Endothelial cell of umbilical vein (primary cell): ENCODE data around the gene ABHD4. TPM values are rescaled to one million over a fixed set of nuclear protein-coding genes. Genes with fewer than 3 reads are reported as not detected.

Source experiments
- BruUV-seq: library from RNA; stranded (reverse); fragments of 400-500 nt; replicated peaks from 2 replicates; lab custom pipeline; 2021; lab: Mats Ljungman, UMichigan
- CTCF ChIA-PET: fragments of 300-600, 350-600 bp; sonication (Branson Sonifier 250); formaldehyde crosslinking; loops from one replicate; lab custom pipeline; 2021; ENCODE audit warnings: antibody characterized with exemption, inconsistent platforms; lab: Charles Lee
- POLR2A ChIA-PET: fragments of 300-600, 350-600 bp; sonication (Branson Sonifier 250); formaldehyde crosslinking; loops from one replicate; lab custom pipeline; 2021; ENCODE audit warnings: antibody characterized with exemption, inconsistent platforms; lab: Charles Lee
- DNase-seq: peaks from one replicate; pipeline ENCODE4 v3.0.0-alpha.2; 2011; ENCODE audit warnings: low read depth, low spot score
- FAIRE-seq: peaks from 2 replicates; lab custom pipeline; 2011; peaks lifted over from hg19 to GRCh38; lab: Jason Lieb, UNC
- H2AFZ ChIP-seq: 2 replicates; pipeline ENCODE4 v1.6.0; 2012; ENCODE audit warnings: low read depth, low read length, control low read depth, inconsistent platforms
- H3K27ac ChIP-seq: 2 replicates; pipeline ENCODE4 v1.5.1; 2011; ENCODE audit warnings: low read depth, mild to moderate bottlenecking, control low read depth, low read length, moderate library complexity; ENCODE audit not compliant: insufficient read depth
- H3K27me3 ChIP-seq, 2 experiments: 2 replicates each; pipeline versions ENCODE4 v1.6.0 to v1.6.1; 2011; ENCODE audit warnings: low read length in 2 of 2, mixed read lengths in 1 of 2; ENCODE audit not compliant: control insufficient read depth in 2 of 2, insufficient read depth in 2 of 2
- H3K36me3 ChIP-seq, 2 experiments: 2 replicates in 1 of 2; 3 replicates in 1 of 2; pipeline ENCODE4 v1.5.1; 2011; ENCODE audit warnings: low read length in 2 of 2, mild to moderate bottlenecking in 1 of 2, moderate library complexity in 1 of 2; ENCODE audit not compliant: control insufficient read depth in 2 of 2, insufficient read depth in 2 of 2; ENCODE audit errors: extremely low read depth in 1 of 2
- H3K4me1 ChIP-seq: 3 replicates; pipeline ENCODE4 v1.5.1; 2011; ENCODE audit warnings: mild to moderate bottlenecking, low read length; ENCODE audit not compliant: control insufficient read depth, insufficient read depth; ENCODE audit errors: extremely low read depth
- H3K4me2 ChIP-seq: 2 replicates; pipeline ENCODE4 v1.6.1; 2011; ENCODE audit warnings: low read length, control low read depth, mixed read lengths; ENCODE audit not compliant: insufficient read depth
- H3K4me3 ChIP-seq, 3 experiments: fragments of 200-600 bp in 1 of 3; sonication (generic), shearing (Covaris generic) in 1 of 3; replicated peaks in 1 of 3; 2 replicates each; pipeline ENCODE4 v1.5.1; 2011 to 2016; ENCODE audit warnings: control low read depth in 3 of 3, low read length in 3 of 3, mild to moderate bottlenecking in 2 of 3, inconsistent platforms in 1 of 3, low read depth in 1 of 3, moderate library complexity in 1 of 3; ENCODE audit not compliant: insufficient read depth in 1 of 3
- H3K79me2 ChIP-seq: 2 replicates; pipeline ENCODE4 v1.6.0; 2012; ENCODE audit warnings: low read length, inconsistent platforms; ENCODE audit not compliant: control insufficient read depth, insufficient read depth
- H3K9ac ChIP-seq: replicated peaks from 2 replicates; pipeline ENCODE3; 2011; ENCODE audit warnings: low read length, control low read depth; ENCODE audit not compliant: insufficient read depth; ENCODE audit errors: extremely low read depth
- H3K9me1 ChIP-seq: replicated peaks from 3 replicates; pipeline ENCODE4 v1.6.0; 2011; ENCODE audit warnings: mild to moderate bottlenecking, low read length; ENCODE audit not compliant: control insufficient read depth, insufficient read depth; ENCODE audit errors: extremely low read depth
- H3K9me3 ChIP-seq: replicated peaks from 2 replicates; pipeline ENCODE4 v1.5.1; 2012; ENCODE audit warnings: low read length, inconsistent platforms; ENCODE audit not compliant: control insufficient read depth, insufficient read depth
- H4K20me1 ChIP-seq: replicated peaks from 2 replicates; pipeline ENCODE3; 2011; ENCODE audit warnings: mild to moderate bottlenecking, low read length; ENCODE audit not compliant: control insufficient read depth, insufficient read depth; ENCODE audit errors: extremely low read depth
- CTCF ChIP-seq, 2 donors: IDR thresholded peaks; 1 replicate in 1 of 2; 2 replicates in 1 of 2; pipeline ENCODE4 v1.5.1; 2011; ENCODE audit warnings: low read length in 2 of 2, mild to moderate bottlenecking in 2 of 2, moderate library complexity in 2 of 2, control low read depth in 1 of 2, inconsistent platforms in 1 of 2, low read depth in 1 of 2; ENCODE audit not compliant: insufficient read depth in 1 of 2; ENCODE audit errors: extremely low read depth in 1 of 2
- EZH2 ChIP-seq: IDR thresholded peaks from 2 replicates; pipeline ENCODE4 v1.6.1; 2012; ENCODE audit warnings: borderline replicate concordance, low read depth, mild to moderate bottlenecking, moderate library complexity, low read length, inconsistent platforms; ENCODE audit not compliant: severe bottlenecking
- FOS ChIP-seq: IDR thresholded peaks from 2 replicates; pipeline ENCODE4 v1.6.1; 2011; ENCODE audit warnings: mild to moderate bottlenecking, low read length, moderate library complexity, borderline replicate concordance; ENCODE audit not compliant: insufficient read depth
- GATA2 ChIP-seq: IDR thresholded peaks from 2 replicates; pipeline ENCODE4 v1.7.0; 2011; ENCODE audit warnings: low read depth, mild to moderate bottlenecking, moderate library complexity, mixed read lengths, low read length; ENCODE audit not compliant: insufficient read length, insufficient read depth
- JUN ChIP-seq: IDR thresholded peaks from 2 replicates; pipeline ENCODE4 v1.6.1; 2011; ENCODE audit warnings: borderline replicate concordance, low read depth; ENCODE audit not compliant: insufficient read length, insufficient read depth
- MAX ChIP-seq: IDR thresholded peaks from 2 replicates; pipeline ENCODE4 v1.6.1; 2011; ENCODE audit not compliant: insufficient read depth, insufficient read length
- MYC ChIP-seq: IDR thresholded peaks from one replicate; pipeline ENCODE4 v1.6.1; 2011; ENCODE audit warnings: mild to moderate bottlenecking, low read depth, low read length
- POLR2A ChIP-seq: IDR thresholded peaks from 2 replicates; pipeline ENCODE4 v1.6.1; 2012; ENCODE audit warnings: low read depth, mild to moderate bottlenecking, control low read depth, low read length
- POLR2AphosphoS5 ChIP-seq: IDR thresholded peaks from 2 replicates; pipeline ENCODE4 v1.6.1; 2012; ENCODE audit warnings: low read depth, mild to moderate bottlenecking, control low read depth, low read length, moderate library complexity; ENCODE audit not compliant: insufficient read depth
- dilution Hi-C: fragments of 300-500 bp; cut with MboI; formaldehyde crosslinking; loops from one replicate; pipeline ENCODE4 v1.15.0; 2019; ENCODE audit warnings: low sequenced_read_pairs; ENCODE audit not compliant: extremely low pct_ligation_motif_present
- intact Hi-C: fragments of 100-400 bp; cut with micrococcal nuclease; formaldehyde crosslinking; loops from one replicate; pipeline ENCODE4 v1.10.0; 2022
- polyA plus RNA-seq, 4 experiments: library from polyadenylated mRNA; depleted of rRNA in 3 of 4; stranded (reverse) in 3 of 4; unstranded in 1 of 4; fragments of >200 nt; gene quantifications; 2 replicates each; pipeline versions ENCODE4 v1.2.1 to v1.2.3, GENCODE V29; 2011 to 2012; ENCODE audit warnings: missing spikeins in 1 of 4
- total RNA-seq: library from RNA; stranded (reverse); gene quantifications from 2 replicates; pipeline ENCODE4 v1.2.3, GENCODE V29; 2021

ABHD4 gene
- total and polyA plus RNA-seq, 2 donors (not counting 3 experiments of a cell fraction or from before 2014, with no cell fraction given): 34.8 to 45.5 TPM

- Histone ChIP-seq H3K9ac (no peak overlapping the region), H3K4me1 (peaks cover 53% of the 10 kb centered on the region), H3K4me2 (no peak overlapping the region), H3K36me3 (no peaks in the 10 kb centered on the region), H3K4me3 (no peak overlapping the region), H2AFZ (peak overlapping the region; percentile 66), H3K27ac (peak overlapping the region; percentile 88), H3K79me2 (no peaks in the 10 kb centered on the region), H3K9me3 (no peaks in the 10 kb centered on the region), H3K9me1 (no peaks in the 10 kb centered on the region), H3K27me3 (no peaks in the 10 kb centered on the region), H4K20me1 (no peaks in the 10 kb centered on the region)
- FAIRE-seq (peak; percentile 53), DNase-seq (no peak)
- TSS peak; percentile 71 for BruUV-seq
- CTCF ChIA-PET: interaction anchor here (0.7 to 3.0 kb wide), 11 partner anchors 12 to 338 kb away, joined by 3 to 23 read pairs (median 4); no protein-coding TSS in a partner anchor
- intact Hi-C loops (loop anchor here (5.0 to 10.0 kb wide), 4 partner anchors 209 to 644 kb away; partner anchors contain the start of genes MMP14, OXA1L and RBM23), dilution Hi-C loops (no loop called here)
- POLR2A ChIA-PET: no interaction called here
- TF ChIP-seq POLR2A: no peak
- no peak for TF ChIP-seq JUN
- peak; percentile 27 to 33 for TF ChIP-seq CTCF (IDR thresholded peaks at IDR 0.05; ENCODE audit: extremely low read depth in 1 of 2, insufficient read depth in 1 of 2, low read depth in 1 of 2, low read length in 2 of 2)
Measured at GRCh38 chr14:22558221-22558913, 39.7 kb upstream of the ABHD4 start.

GRCh38 chr14:22559041-22559440 lies 39.1 kb upstream of the ABHD4 start:
- peak overlapping the region; percentile 88 for H3K27ac ChIP-seq
- H3K9ac ChIP-seq: no peak overlapping the region
- peaks cover under 1 to 5% of the 10 kb centered on the region in 2 experiments for H3K36me3 ChIP-seq
- H3K4me3 ChIP-seq: no peak overlapping the region
- TF ChIP-seq CTCF (IDR thresholded peaks at IDR 0.05; ENCODE audit: extremely low read depth in 1 of 2, insufficient read depth in 1 of 2, low read depth in 1 of 2, low read length in 2 of 2) (no peak), EZH2 (no peak), MAX (no peak), JUN (no peak), POLR2A (no peak), GATA2 (no peak), POLR2AphosphoS5 (no peak), FOS (no peak), MYC (no peak)
- BruUV-seq: TSS peak; percentile 5
- no peaks in the 10 kb centered on the region for H4K20me1 ChIP-seq
- H3K27me3 ChIP-seq: no peaks in the 10 kb centered on the region
- ChIA-PET POLR2A (no interaction called here), CTCF (interaction anchor here (0.6 to 4.2 kb wide), 22 partner anchors 8 to 341 kb away, joined by 3 to 43 read pairs (median 4); partner anchors contain the start of genes DAD1, LRP10 and MMP14)
- dilution Hi-C loops (no loop called here), intact Hi-C loops (loop anchor here (1.0 to 10.0 kb wide), 5 partner anchors 172 to 644 kb away; partner anchors contain the start of genes MMP14, OXA1L and RBM23)
- DNase-seq: no peak
- FAIRE-seq: peak; percentile 49
- H3K79me2 ChIP-seq: no peaks in the 10 kb centered on the region
- H3K9me1 ChIP-seq: no peaks in the 10 kb centered on the region
- peak overlapping the region; percentile 1 for H3K4me2 ChIP-seq
- H2AFZ ChIP-seq: peak overlapping the region; percentile 49
- peaks cover 53% of the 10 kb centered on the region for H3K4me1 ChIP-seq
- no peaks in the 10 kb centered on the region for H3K9me3 ChIP-seq
